Activated CD4-positive, alpha-beta T cell treated with anti-CD3 and anti-CD28 coated beads, Interleukin-2, amount 50 U/mL, for 1 hour (primary cell): ENCODE results near the gene GXYLT1.
"Not testable (repeated sequence)": the region's sequence is repeated elsewhere in the genome, so short reads cannot be mapped to it uniquely, and the experiment has no call there.

ENCODE experiments used
- DNase-seq: peaks from one replicate; pipeline ENCODE4 v3.0.0-alpha.2; 2020

Gene GXYLT1

GRCh38 chr12:42143452-42144157 is 1.1 kb downstream of the GXYLT1 start:
- no peak for DNase-seq

- DNase-seq, result no peak
Measured at GRCh38 chr12:42141981-42142606, 2.6 kb downstream of the GXYLT1 start.

- DNase-seq, result no peak
Measured at GRCh38 chr12:42140901-42141300, 3.8 kb downstream of the GXYLT1 start.

GRCh38 chr12:42135259-42135814 is 9.3 kb downstream of the GXYLT1 start:
- no peak for DNase-seq

GRCh38 chr12:42130672-42131402 is 13.8 kb downstream of the GXYLT1 start:
- DNase-seq, result no peak

- DNase-seq, result no peak
Measured at GRCh38 chr12:42129595-42130204, 15.0 kb downstream of the GXYLT1 start.

GRCh38 chr12:42128888-42129287 is 15.8 kb downstream of the GXYLT1 start:
- no peak for DNase-seq

- no peak for DNase-seq
Measured at GRCh38 chr12:42128327-42128726, 16.3 kb downstream of the GXYLT1 start.

- DNase-seq, result no peak
Measured at GRCh38 chr12:42126963-42127362, 17.7 kb downstream of the GXYLT1 start.

GRCh38 chr12:42125388-42125767 is 19.3 kb downstream of the GXYLT1 start:
- no peak for DNase-seq

- DNase-seq, result no peak
Measured at GRCh38 chr12:42124764-42125387, 19.8 kb downstream of the GXYLT1 start.

- no peak for DNase-seq
Measured at GRCh38 chr12:42119085-42119633, 25.5 kb downstream of the GXYLT1 start.

- no peak for DNase-seq
Measured at GRCh38 chr12:42118136-42118879, 26.4 kb downstream of the GXYLT1 start.

GRCh38 chr12:42109031-42109430 is 35.6 kb downstream of the GXYLT1 start:
- DNase-seq, result no peak

GRCh38 chr12:42106791-42107190 is 37.9 kb downstream of the GXYLT1 start:
- DNase-seq, result not testable (repeated sequence)

- no peak for DNase-seq
Measured at GRCh38 chr12:42104784-42105183, 39.9 kb downstream of the GXYLT1 start.

GRCh38 chr12:42104087-42104486 is 40.6 kb downstream of the GXYLT1 start:
- DNase-seq, result no peak

- DNase-seq, result no peak
Measured at GRCh38 chr12:42103155-42103554, 41.5 kb downstream of the GXYLT1 start.

- no peak for DNase-seq
Measured at GRCh38 chr12:42102720-42103119, 42.0 kb downstream of the GXYLT1 start.

GRCh38 chr12:42099433-42099832 is 45.2 kb downstream of the GXYLT1 start:
- DNase-seq, result no peak

- DNase-seq, result no peak
Measured at GRCh38 chr12:42097971-42098370, 46.7 kb downstream of the GXYLT1 start.

GRCh38 chr12:42094277-42094676 is 50.4 kb downstream of the GXYLT1 start:
- peak; percentile 4 for DNase-seq
